22Rv1 (cell line): ENCODE data around the gene ACSM2B.

Experiments
- CTCF ChIP-seq: fragments of 450-650 bp; IDR thresholded peaks from 2 replicates; pipeline ENCODE4 v1.5.1; 2017; ENCODE audit warnings: mild to moderate bottlenecking
- ZFX ChIP-seq: fragments of 450-650 bp; IDR thresholded peaks from 2 replicates; pipeline ENCODE4 v1.6.1; 2017; ENCODE audit warnings: antibody characterized with exemption, borderline replicate concordance

GRCh38 chr16:20621406-20621805 is 45.2 kb upstream of the ACSM2B start:
- no peak for TF ChIP-seq CTCF
- no peak for TF ChIP-seq ZFX
